ENCODE results near the gene PIGBOS1. TPM values are rescaled to one million over a fixed set of nuclear protein-coding genes. Genes with fewer than 3 reads are reported as not detected.
"Not testable (repeated sequence)": the region's sequence is repeated elsewhere in the genome, so short reads cannot be mapped to it uniquely, and the experiment has no call there.

Gene PIGBOS1
- 12.3 TPM for total RNA-seq

GRCh38 chr15:55318588-55319494, at the start of gene PIGBOS1, which contains the start of gene PIGB:
Gene PIGBOS1, minus strand, starts transcription at chr15:55319123. Its CDS starts 1,331 bp downstream, at chr15:55317792.
Gene PIGB, plus strand, starts transcription at chr15:55319222. Its CDS starts 29 bp downstream, at chr15:55319251.
- peak; percentile 88 for DNase-seq (ENCODE audit: low spot score)

DNA sequence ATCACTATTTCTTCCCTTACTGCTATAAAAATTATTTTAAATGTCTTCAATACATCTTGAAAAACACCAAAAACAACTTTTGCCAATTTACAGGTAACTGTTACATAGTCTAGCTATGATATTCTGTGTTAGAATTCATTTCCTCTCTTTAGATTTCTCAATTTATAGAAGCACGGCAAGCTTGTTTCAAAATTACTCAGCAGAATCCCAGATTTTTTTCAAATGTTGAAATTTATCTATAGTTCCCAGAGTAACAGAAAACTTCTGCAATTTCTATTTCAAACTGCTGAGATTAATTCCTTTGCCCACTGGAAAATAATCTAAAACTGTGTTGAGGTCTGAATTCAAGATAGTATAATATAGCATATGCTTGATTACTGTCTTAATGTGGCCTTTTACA, 48.1 kb upstream of the PIGBOS1 start:
- no peak for DNase-seq (ENCODE audit: low spot score)

GRCh38 chr15:55362641-55363040, 43.7 kb upstream of the PIGBOS1 start:
- DNase-seq (ENCODE audit: low spot score): no peak

- DNase-seq (ENCODE audit: low spot score): no peak
These were observed 42.1 kb upstream of the PIGBOS1 start for GRCh38 chr15:55361048-55361447.

DNA sequence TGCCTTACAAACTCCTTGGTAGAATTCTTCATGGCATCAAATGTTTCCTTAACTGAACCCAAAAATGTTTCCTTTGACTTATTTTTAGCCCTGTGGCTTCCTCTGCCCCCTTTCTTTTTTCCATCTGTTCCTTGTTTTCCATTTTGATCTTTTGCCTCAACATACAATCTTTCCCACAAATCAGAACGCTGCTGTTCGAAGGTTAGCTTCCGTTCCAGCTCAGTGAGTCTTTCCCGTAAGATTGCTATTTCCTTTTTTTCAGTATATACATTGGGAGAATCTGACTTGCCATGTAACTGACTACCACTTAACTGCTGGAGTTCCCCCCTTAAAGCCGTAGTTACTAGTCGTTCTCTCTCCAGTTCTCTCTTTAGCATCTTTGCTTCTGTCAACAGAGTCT, 41.3 kb upstream of the PIGBOS1 start:
- DNase-seq (ENCODE audit: low spot score): no peak

- DNase-seq (ENCODE audit: low spot score): no peak
These were observed 39.5 kb upstream of the PIGBOS1 start for GRCh38 chr15:55358471-55358870.

- DNase-seq (ENCODE audit: low spot score): no peak
These were observed 38.9 kb upstream of the PIGBOS1 start for GRCh38 chr15:55357774-55358173.

DNA sequence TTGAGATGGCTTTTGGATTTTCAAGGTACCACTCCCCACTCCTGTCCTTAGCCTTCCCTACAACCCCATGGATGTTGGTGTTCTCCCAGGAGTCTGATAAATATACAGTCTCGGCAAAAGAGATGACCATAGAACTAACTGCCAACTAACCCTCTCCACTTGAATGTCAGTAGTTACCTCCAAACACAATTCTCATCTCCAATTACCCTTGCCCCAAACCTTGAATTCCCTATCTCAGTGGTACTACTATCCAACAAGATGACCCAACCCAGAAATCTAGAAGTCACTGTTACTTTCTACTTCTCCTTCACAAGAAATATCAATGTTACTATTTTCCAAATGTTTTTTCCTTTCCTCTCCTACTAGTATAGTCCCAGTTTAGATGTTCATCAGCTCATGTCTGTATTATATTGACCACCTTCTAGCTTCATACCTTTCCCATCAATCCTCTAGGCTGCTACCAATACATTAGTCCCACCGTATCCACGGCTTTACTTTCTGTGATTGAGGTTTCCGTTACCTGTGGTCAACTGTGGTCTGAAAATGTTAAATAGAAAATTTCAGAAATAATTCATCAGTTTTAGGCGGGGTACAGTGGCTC, 38.2 kb upstream of the PIGBOS1 start:
- DNase-seq (ENCODE audit: low spot score): no peak

DNA sequence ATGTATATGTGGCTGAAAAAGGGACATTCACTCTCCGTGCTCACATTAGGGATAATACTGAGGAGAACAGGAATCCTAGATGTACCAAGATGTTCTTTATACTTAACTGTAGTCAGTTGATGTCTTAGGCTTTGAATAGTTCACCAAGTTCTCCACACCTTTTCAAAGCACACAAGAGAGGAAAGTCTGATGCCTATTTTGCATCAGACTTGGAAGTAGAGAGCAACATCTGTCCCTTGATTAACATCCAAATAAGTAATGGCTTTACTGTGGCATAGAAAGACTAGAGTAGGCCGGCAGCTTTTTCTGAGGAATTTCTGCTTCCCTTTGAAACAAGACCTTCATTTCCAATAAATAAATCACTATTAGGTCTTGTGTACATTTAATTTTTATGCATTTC, 34.1 kb upstream of the PIGBOS1 start:
- no peak for DNase-seq (ENCODE audit: low spot score)

DNA sequence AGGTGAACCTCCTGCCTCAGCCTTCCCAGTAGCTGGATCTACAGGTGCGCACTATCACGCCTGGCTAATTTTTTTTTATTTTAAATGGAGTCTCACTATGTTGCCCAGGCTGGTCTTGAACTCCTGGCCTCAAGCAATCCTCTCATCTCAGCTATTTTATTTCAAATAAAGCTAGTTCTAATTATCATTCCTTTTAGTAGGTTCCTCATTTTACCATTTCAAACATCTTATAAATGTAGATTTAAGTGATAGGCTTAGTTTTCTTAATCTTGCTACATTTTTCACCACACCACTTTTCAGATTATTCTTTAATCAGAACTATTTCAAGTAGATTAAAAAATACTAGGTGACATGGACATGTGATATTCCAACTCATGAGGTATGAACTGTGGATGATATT, 30.4 kb upstream of the PIGBOS1 start:
- no peak for DNase-seq (ENCODE audit: low spot score)

GRCh38 chr15:55348281-55348778, 29.4 kb upstream of the PIGBOS1 start:
- no peak for DNase-seq (ENCODE audit: low spot score)

DNA sequence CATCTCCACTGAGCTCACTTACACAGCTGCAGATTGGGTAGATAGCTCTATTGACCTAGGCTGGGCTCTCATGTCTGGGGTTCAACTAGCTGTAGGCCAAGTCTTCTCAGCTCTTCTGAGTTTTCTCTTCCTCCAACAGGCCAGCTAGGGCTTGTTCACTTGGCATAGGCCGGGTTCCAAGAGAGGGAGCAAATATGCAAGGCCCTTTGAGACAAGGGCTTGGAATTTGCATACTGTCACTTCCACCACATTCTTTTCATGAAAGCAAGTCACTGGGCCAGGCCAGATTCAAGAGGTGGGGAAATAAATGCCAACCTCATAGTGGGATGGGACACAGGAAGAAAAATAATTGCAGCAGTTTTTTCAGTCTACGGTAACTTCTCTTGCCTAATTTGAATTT, 25.3 kb upstream of the PIGBOS1 start:
- DNase-seq (ENCODE audit: low spot score): no peak

GRCh38 chr15:55343168-55343567, 24.2 kb upstream of the PIGBOS1 start:
- no peak for DNase-seq (ENCODE audit: low spot score)

DNA sequence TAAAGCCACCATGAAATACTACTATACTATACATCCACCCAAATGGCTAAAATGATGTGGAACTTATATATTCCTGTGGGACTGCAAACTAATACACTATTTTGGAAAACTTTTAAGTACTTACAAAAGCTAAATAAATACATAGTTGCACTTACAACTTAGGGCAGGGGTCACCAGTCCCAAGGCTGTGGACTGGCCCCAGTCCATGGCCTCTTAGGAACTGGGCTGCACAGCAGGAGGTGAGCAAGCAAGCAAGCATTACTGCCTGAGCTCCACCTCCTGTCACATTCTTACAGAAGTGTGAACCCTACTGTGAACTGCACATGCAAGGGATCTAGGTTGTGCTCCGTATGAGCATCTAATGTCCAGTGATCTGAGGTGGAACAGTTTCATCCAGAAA, 18.2 kb upstream of the PIGBOS1 start:
- no peak for DNase-seq (ENCODE audit: low spot score)

GRCh38 chr15:55334997-55335396, 16.1 kb upstream of the PIGBOS1 start:
- no peak for DNase-seq (ENCODE audit: low spot score)

DNA sequence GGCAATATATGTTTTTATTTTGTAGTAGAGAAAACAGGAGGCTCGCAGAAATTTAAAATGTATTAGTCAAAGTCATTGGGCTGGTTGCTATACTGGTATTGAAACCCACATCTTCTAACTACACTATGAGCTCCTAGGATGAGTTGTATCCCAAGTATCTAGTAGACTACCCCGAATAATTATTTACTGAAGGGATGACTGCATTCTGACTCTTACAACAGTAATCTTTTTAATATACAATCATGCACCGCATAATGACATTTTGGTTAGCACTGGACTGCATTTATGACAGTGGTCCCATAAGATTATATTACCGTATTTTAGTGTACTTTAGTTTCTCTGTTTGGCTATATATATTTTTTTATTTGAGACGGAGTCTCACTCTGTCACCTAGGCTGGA, 15.4 kb upstream of the PIGBOS1 start:
- DNase-seq (ENCODE audit: low spot score): no peak

DNA sequence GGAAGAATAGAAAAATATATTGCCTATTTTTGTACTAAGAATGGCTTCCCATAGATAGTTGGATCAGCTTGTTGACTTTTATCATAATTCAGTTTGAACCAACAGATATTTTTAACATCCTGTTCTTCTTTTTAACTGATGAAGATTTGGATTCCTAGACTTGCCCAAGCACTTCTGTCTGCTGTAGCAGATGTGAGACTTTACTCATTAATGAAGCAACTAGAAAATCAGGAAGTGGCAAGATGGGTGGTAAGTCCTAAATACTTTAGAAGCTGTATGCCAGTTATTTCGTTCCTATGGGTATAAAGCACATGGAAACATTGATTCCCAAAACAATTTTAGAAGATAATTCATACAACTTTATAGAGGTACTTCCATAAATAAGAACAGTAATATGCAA, 8.5 kb upstream of the PIGBOS1 start:
- DNase-seq (ENCODE audit: low spot score): no peak

- no peak for DNase-seq (ENCODE audit: low spot score)
These were observed 3.5 kb upstream of the PIGBOS1 start for GRCh38 chr15:55322467-55322866.

DNA sequence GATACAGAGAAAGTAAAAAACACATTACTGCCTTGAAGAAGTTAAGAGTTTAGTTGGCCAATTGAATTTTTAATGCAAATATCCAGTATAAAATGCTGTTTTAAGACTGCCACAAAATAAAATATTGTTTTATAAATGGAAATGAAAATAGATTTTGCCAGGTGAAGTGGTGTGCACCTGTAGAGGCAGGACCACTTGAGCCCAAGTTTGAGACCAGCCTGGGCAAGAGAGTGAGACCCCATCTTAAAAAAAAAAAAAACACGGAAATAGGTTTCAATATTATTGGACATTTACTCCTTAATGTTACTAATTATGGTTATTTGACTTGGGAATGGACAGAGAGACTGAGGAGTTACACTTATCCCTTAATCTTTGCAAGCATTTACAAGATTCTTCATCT, 2.0 kb upstream of the PIGBOS1 start:
- DNase-seq (ENCODE audit: low spot score): no peak

DNA sequence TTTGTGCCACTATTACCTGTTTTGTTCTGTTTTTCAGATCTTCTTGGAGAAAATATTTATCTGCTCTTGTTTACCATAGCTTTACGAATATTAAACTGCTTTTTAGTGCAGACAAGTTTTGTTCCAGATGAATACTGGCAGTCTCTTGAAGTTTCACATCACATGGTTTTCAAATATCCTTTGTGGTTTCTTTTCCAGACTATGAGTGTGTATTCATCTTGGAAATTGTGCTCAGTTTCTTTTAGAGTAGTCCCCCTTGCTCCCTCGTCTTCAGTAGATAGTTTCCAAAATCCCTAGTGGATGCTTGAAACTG, 1.3 kb upstream of the PIGBOS1 start:
- DNase-seq (ENCODE audit: low spot score): no peak

- DNase-seq (ENCODE audit: low spot score): peak; percentile 19
These were observed 764 bp upstream of the PIGBOS1 start for GRCh38 chr15:55319537-55320237.

DNA sequence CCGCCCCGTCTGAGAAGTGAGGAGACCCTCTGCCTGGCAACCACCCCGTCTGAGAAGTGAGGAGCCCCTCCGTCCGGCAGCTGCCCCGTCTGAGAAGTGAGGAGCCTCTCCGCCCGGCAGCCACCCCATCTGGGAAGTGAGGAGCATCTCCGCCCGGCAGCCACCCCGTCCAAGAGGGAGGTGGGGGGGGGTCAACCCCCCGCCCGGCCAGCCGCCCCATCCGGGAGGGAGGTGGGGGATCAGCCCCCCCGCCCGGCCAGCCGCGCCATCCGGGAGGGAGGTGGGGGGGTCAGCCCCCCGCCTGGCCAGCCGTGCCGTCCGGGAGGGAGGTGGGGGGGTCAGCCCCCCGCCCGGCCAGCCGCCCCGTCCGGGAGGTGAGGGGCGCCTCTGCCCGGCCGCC, 16.1 kb downstream of the PIGBOS1 start:
- not testable (repeated sequence) for DNase-seq (ENCODE audit: low spot score)

DNA sequence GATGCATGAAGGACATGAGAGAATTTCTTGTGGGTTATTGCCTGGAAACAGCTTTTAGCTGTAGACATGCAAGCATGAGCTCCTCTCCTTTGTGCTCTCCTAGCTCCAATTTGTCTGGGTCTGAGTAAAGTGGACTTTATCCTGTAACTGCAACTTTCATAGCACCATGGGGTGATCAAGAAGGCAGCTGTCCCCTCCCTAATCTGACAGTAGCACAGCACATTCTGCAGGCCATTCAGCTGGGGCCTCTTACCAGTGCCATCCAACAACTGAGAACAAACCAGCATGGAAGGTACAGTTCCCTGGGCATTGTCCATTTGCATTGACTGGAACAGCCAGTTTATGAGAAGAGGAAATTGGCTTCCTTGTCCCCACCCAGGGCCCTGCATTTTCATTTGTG, 21.6 kb downstream of the PIGBOS1 start:
- no peak for DNase-seq (ENCODE audit: low spot score)
